ENCODE results near the gene ASS1.

ASS1 gene

DNA sequence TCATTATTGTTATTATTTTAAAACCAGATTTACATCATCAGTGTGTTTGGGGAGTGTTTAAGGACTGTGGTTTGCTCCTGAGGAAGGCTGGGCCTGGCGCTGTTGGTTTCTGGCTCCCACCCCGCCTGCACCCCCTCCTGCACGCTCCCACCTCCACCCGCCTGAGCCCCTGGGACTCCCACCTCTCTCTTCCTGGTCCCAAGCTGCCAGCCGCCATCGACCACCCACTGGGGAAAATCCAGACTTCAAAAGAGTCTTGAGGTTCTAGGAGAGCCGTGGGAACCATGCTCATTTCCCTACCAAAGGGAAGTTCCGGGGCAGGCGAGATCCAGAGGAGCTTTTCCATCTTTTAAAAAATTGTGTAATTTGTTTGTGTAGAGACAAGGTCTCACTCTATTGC lies 99.6 kb downstream of the ASS1 start:
- CTCF ChIA-PET = no interaction called here

DNA sequence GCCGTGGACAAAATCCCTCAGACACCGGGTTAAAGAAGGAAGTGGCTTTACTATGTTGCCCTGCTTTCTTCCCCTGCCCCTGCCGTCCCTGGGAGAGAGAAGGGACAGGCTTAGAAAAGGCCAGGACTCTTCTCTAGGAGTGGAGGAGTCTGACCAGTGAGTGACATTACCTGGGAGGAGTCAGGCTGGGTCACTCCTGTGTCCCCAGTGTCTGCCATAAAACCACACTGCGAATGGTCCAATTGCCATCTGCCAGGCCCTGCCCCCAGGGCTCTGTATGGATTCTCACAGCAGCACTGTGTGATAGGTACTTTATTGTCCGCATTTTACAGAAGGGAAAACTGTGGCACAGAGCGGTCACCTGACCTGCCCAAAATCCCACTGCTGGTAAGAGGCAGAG lies 103.3 kb downstream of the ASS1 start:
- ChIA-PET CTCF (no interaction called here), POLR2A (no interaction called here)
- no peak for DNase-seq (ENCODE audit: low read depth, low spot score)
- TF ChIP-seq, protein P1, sequence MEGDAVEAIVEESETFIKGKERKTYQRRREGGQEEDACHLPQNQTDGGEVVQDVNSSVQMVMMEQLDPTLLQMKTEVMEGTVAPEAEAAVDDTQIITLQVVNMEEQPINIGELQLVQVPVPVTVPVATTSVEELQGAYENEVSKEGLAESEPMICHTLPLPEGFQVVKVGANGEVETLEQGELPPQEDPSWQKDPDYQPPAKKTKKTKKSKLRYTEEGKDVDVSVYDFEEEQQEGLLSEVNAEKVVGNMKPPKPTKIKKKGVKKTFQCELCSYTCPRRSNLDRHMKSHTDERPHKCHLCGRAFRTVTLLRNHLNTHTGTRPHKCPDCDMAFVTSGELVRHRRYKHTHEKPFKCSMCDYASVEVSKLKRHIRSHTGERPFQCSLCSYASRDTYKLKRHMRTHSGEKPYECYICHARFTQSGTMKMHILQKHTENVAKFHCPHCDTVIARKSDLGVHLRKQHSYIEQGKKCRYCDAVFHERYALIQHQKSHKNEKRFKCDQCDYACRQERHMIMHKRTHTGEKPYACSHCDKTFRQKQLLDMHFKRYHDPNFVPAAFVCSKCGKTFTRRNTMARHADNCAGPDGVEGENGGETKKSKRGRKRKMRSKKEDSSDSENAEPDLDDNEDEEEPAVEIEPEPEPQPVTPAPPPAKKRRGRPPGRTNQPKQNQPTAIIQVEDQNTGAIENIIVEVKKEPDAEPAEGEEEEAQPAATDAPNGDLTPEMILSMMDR (IDR thresholded peaks at IDR 0.05; ENCODE audit: insufficient read depth, low read length, missing control alignments) = no peak
- no peak overlapping the region for H3K4me3 ChIP-seq (ENCODE audit: low read depth, low read length)

More for the DNA sequence above, 99.6 kb downstream of the ASS1 start:
- no peak overlapping the region for H3K4me3 ChIP-seq (ENCODE audit: low read depth, low read length)
- POLR2A ChIA-PET = no interaction called here
- TF ChIP-seq, protein P1 (IDR thresholded peaks at IDR 0.05; ENCODE audit: insufficient read depth, low read length, missing control alignments) = no peak
- DNase-seq (ENCODE audit: low read depth, low spot score) = no peak

DNA sequence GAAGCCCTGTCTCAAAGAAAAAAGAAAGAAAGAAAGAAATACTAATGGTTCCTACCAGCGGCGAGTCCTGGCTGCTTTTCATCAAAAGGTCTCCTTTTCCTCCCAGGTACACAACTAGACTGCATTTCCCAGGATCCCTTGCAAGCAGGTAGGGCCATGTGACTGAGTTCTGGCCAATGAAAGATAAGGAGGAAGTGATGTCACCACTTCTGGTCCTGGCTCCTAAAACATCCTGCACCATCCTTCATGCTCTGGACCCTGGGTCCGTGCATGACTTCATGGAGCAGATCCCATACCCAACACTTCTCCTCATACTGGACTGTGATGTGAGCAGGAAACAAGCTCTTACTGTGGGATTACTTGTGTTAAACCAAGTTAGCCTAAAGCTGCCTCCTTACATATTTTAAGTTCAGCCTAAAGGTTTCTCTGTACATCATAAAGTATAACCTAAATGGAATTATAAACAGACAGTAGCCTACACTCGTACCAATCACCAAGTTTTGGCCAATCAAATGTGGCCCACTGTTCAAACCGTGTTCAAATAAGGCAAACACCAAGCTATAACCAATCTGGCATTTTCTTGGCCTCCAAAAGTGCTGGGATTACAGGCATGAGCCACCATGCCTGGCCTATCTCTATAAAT lies 104.5 kb downstream of the ASS1 start:
- ChIA-PET CTCF (no interaction called here), POLR2A (no interaction called here)
- TF ChIP-seq, protein P1 (IDR thresholded peaks at IDR 0.05; ENCODE audit: insufficient read depth, low read length, missing control alignments) = no peak
- H3K4me3 ChIP-seq (ENCODE audit: low read depth, low read length) = no peak overlapping the region
- DNase-seq (ENCODE audit: low read depth, low spot score) = no peak

Data from AG04449 (cell line).